ENCODE data around the gene CAMTA1.

The CAMTA1 gene

DNA sequence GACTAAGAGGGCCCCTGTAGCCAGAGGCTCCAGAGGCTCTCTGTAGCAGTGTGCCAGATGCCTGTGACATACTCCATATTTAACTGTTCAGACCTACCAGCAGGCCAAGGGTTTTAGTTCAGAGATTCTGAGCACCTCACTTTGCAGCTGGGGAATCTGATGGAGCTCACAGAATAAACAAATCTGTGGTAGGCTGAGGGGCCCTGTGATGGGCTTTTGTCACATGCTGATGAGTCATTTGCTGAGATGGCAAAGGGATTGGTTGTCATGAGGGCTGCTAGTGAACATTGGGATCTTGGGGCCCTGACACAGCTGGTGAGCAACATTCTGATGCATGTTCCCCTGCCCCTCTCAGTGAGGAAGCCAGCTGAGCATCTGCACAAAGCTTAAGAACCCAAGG, 482.2 kb downstream of the CAMTA1 start:
- Histone ChIP-seq H3K4ac (ENCODE audit: low read depth, low read length) (no peak overlapping the region), H2BK5ac (ENCODE audit: low read depth, low read length, poor library complexity) (no peak overlapping the region), H2AFZ (ENCODE audit: insufficient read depth, low read length, poor library complexity) (no peak overlapping the region), H4K12ac (ENCODE audit: low read depth, low read length) (no peak overlapping the region), H4K91ac (ENCODE audit: low read depth, low read length) (no peak overlapping the region), H2AK5ac (ENCODE audit: low read length) (no peak overlapping the region), H3K14ac (ENCODE audit: low read length) (no peak overlapping the region), H3K18ac (ENCODE audit: low read length) (no peak overlapping the region), H2BK120ac (ENCODE audit: insufficient read depth, low read length, poor library complexity) (no peak overlapping the region), H3K9ac (ENCODE audit: low read length) (no peak overlapping the region), H2BK12ac (ENCODE audit: low read length) (no peak overlapping the region), H3K36me3 (ENCODE audit: control insufficient read depth in 1 of 2, insufficient read depth in 2 of 2, low read length in 2 of 2) (no peaks in the 10 kb centered on the region), H3K79me1 (ENCODE audit: low read length) (no peaks in the 10 kb centered on the region), H3K27me3 (ENCODE audit: insufficient read depth, low read length) (no peaks in the 10 kb centered on the region), H3K79me2 (ENCODE audit: control insufficient read depth, insufficient read depth, low read length, poor library complexity) (no peaks in the 10 kb centered on the region), H3K4me3 (ENCODE audit: low read depth, low read length) (no peak overlapping the region), H3K27ac (ENCODE audit: low read depth, low read length) (no peak overlapping the region), H4K8ac (ENCODE audit: low read depth, low read length) (no peak overlapping the region), H3K4me2 (ENCODE audit: low read length) (no peak overlapping the region), H3K4me1 (ENCODE audit: control insufficient read depth in 1 of 2, insufficient read depth in 2 of 2, low read length in 2 of 2) (no peaks in the 10 kb centered on the region), H3K9me3 (ENCODE audit: insufficient read depth, low read depth, low read length) (no peaks in the 10 kb centered on the region), H3K23ac (ENCODE audit: low read length) (no peak overlapping the region)
- no peak for DNase-seq

GRCh38 chr1:7268983-7269382, 483.7 kb downstream of the CAMTA1 start:
- H3K79me2 ChIP-seq (ENCODE audit: control insufficient read depth, insufficient read depth, low read length, poor library complexity) = no peaks in the 10 kb centered on the region
- H3K27ac ChIP-seq (ENCODE audit: low read depth, low read length) = no peak overlapping the region
- H2BK5ac ChIP-seq (ENCODE audit: low read depth, low read length, poor library complexity) = no peak overlapping the region
- H3K27me3 ChIP-seq (ENCODE audit: insufficient read depth, low read length) = no peaks in the 10 kb centered on the region
- no peaks in the 10 kb centered on the region for H3K9me3 ChIP-seq (ENCODE audit: insufficient read depth, low read depth, low read length)
- no peak overlapping the region for H3K4ac ChIP-seq (ENCODE audit: low read depth, low read length)
- no peaks in the 10 kb centered on the region for H3K79me1 ChIP-seq (ENCODE audit: low read length)
- no peak overlapping the region for H4K91ac ChIP-seq (ENCODE audit: low read depth, low read length)
- no peaks in the 10 kb centered on the region for H3K4me1 ChIP-seq (ENCODE audit: control insufficient read depth in 1 of 2, insufficient read depth in 2 of 2, low read length in 2 of 2)
- no peak overlapping the region for H2BK12ac ChIP-seq (ENCODE audit: low read length)
- no peak overlapping the region for H3K4me3 ChIP-seq (ENCODE audit: low read depth, low read length)
- H3K23ac ChIP-seq (ENCODE audit: low read length) = no peak overlapping the region
- H3K9ac ChIP-seq (ENCODE audit: low read length) = no peak overlapping the region
- H2AFZ ChIP-seq (ENCODE audit: insufficient read depth, low read length, poor library complexity) = no peak overlapping the region
- no peaks in the 10 kb centered on the region for H3K36me3 ChIP-seq (ENCODE audit: control insufficient read depth in 1 of 2, insufficient read depth in 2 of 2, low read length in 2 of 2)
- H2AK5ac ChIP-seq (ENCODE audit: low read length) = no peak overlapping the region
- no peak overlapping the region for H4K12ac ChIP-seq (ENCODE audit: low read depth, low read length)
- H3K14ac ChIP-seq (ENCODE audit: low read length) = no peak overlapping the region
- H2BK120ac ChIP-seq (ENCODE audit: insufficient read depth, low read length, poor library complexity) = no peak overlapping the region
- H3K18ac ChIP-seq (ENCODE audit: low read length) = no peak overlapping the region
- no peak overlapping the region for H3K4me2 ChIP-seq (ENCODE audit: low read length)
- DNase-seq = no peak
- H4K8ac ChIP-seq (ENCODE audit: low read depth, low read length) = no peak overlapping the region

DNA sequence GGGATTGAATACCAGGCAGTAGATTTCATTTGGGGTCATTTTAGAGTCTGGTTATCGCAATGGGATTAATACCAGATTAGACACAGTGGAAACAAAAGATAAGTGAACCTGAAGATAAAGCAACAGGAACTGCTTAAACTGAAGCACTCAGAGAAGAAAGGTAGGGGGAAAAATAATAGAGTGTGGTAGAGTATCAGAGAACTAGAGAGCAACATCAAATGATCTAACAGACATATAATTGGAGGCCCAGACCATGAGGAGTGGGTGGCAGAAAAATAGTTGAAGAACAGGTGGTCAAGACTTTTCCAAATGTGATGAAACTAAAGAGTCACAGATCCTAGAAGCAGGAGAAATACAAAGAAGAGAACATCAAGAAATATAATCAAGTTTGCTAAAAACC, 484.3 kb downstream of the CAMTA1 start:
- no peak overlapping the region for H3K9ac ChIP-seq (ENCODE audit: low read length)
- no peak overlapping the region for H3K14ac ChIP-seq (ENCODE audit: low read length)
- H2BK120ac ChIP-seq (ENCODE audit: insufficient read depth, low read length, poor library complexity) = no peak overlapping the region
- no peak overlapping the region for H4K12ac ChIP-seq (ENCODE audit: low read depth, low read length)
- H3K18ac ChIP-seq (ENCODE audit: low read length) = no peak overlapping the region
- H3K27me3 ChIP-seq (ENCODE audit: insufficient read depth, low read length) = no peaks in the 10 kb centered on the region
- WGBS (ENCODE audit: extremely low coverage, insufficient coverage, insufficient read length) = no CpG with 5 or more reads among the region's 1 CpG
- no peak overlapping the region for H3K4ac ChIP-seq (ENCODE audit: low read depth, low read length)
- no peak overlapping the region for H2BK5ac ChIP-seq (ENCODE audit: low read depth, low read length, poor library complexity)
- no peak overlapping the region for H3K4me2 ChIP-seq (ENCODE audit: low read length)
- no peak overlapping the region for H4K8ac ChIP-seq (ENCODE audit: low read depth, low read length)
- H3K4me1 ChIP-seq (ENCODE audit: control insufficient read depth in 1 of 2, insufficient read depth in 2 of 2, low read length in 2 of 2) = no peaks in the 10 kb centered on the region
- no peak overlapping the region for H3K23ac ChIP-seq (ENCODE audit: low read length)
- no peak overlapping the region for H4K91ac ChIP-seq (ENCODE audit: low read depth, low read length)
- DNase-seq = no peak
- H2AFZ ChIP-seq (ENCODE audit: insufficient read depth, low read length, poor library complexity) = no peak overlapping the region
- no peaks in the 10 kb centered on the region for H3K9me3 ChIP-seq (ENCODE audit: insufficient read depth, low read depth, low read length)
- no peaks in the 10 kb centered on the region for H3K79me2 ChIP-seq (ENCODE audit: control insufficient read depth, insufficient read depth, low read length, poor library complexity)
- no peaks in the 10 kb centered on the region for H3K36me3 ChIP-seq (ENCODE audit: control insufficient read depth in 1 of 2, insufficient read depth in 2 of 2, low read length in 2 of 2)
- H2AK5ac ChIP-seq (ENCODE audit: low read length) = no peak overlapping the region
- H3K4me3 ChIP-seq (ENCODE audit: low read depth, low read length) = no peak overlapping the region
- H3K27ac ChIP-seq (ENCODE audit: low read depth, low read length) = no peak overlapping the region
- H3K79me1 ChIP-seq (ENCODE audit: low read length) = no peaks in the 10 kb centered on the region
- no peak overlapping the region for H2BK12ac ChIP-seq (ENCODE audit: low read length)

DNA sequence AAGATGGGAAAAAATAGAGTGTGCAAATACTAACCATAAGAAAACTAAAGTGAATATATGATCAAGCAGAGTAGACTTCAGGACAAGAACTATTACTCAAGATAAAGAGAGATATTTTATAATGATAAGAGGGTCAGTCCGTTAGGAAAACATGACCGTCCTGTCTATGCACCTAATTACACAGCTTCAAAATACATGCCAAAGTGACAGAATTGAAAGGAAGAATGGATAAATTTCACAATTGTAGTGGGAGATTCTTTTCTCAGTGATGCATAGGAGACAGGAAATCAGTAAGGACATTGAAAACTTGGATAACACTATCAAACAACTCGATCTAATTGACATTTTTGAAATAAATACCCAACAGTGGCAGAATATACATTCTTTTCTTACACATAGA, 489.0 kb downstream of the CAMTA1 start:
- no peak overlapping the region for H3K14ac ChIP-seq (ENCODE audit: low read length)
- no peak overlapping the region for H4K12ac ChIP-seq (ENCODE audit: low read depth, low read length)
- H3K4me1 ChIP-seq (ENCODE audit: control insufficient read depth in 1 of 2, insufficient read depth in 2 of 2, low read length in 2 of 2) = no peaks in the 10 kb centered on the region
- H2AFZ ChIP-seq (ENCODE audit: insufficient read depth, low read length, poor library complexity) = no peak overlapping the region
- H4K91ac ChIP-seq (ENCODE audit: low read depth, low read length) = no peak overlapping the region
- no peaks in the 10 kb centered on the region for H3K79me1 ChIP-seq (ENCODE audit: low read length)
- no peak overlapping the region for H2BK5ac ChIP-seq (ENCODE audit: low read depth, low read length, poor library complexity)
- no peak overlapping the region for H3K9ac ChIP-seq (ENCODE audit: low read length)
- no peak overlapping the region for H3K23ac ChIP-seq (ENCODE audit: low read length)
- no peak for DNase-seq
- no peaks in the 10 kb centered on the region for H3K27me3 ChIP-seq (ENCODE audit: insufficient read depth, low read length)
- H2BK12ac ChIP-seq (ENCODE audit: low read length) = no peak overlapping the region
- no peaks in the 10 kb centered on the region for H3K36me3 ChIP-seq (ENCODE audit: control insufficient read depth in 1 of 2, insufficient read depth in 2 of 2, low read length in 2 of 2)
- H3K79me2 ChIP-seq (ENCODE audit: control insufficient read depth, insufficient read depth, low read length, poor library complexity) = no peaks in the 10 kb centered on the region
- no CpG with 5 or more reads among the region's 3 CpGs for WGBS (ENCODE audit: extremely low coverage, insufficient coverage, insufficient read length)
- H3K18ac ChIP-seq (ENCODE audit: low read length) = no peak overlapping the region
- H2BK120ac ChIP-seq (ENCODE audit: insufficient read depth, low read length, poor library complexity) = no peak overlapping the region
- H4K8ac ChIP-seq (ENCODE audit: low read depth, low read length) = no peak overlapping the region
- H3K4me3 ChIP-seq (ENCODE audit: low read depth, low read length) = no peak overlapping the region
- no peak overlapping the region for H3K4me2 ChIP-seq (ENCODE audit: low read length)
- H3K4ac ChIP-seq (ENCODE audit: low read depth, low read length) = no peak overlapping the region
- H3K27ac ChIP-seq (ENCODE audit: low read depth, low read length) = no peak overlapping the region
- no peak overlapping the region for H2AK5ac ChIP-seq (ENCODE audit: low read length)
- no peaks in the 10 kb centered on the region for H3K9me3 ChIP-seq (ENCODE audit: insufficient read depth, low read depth, low read length)

DNA sequence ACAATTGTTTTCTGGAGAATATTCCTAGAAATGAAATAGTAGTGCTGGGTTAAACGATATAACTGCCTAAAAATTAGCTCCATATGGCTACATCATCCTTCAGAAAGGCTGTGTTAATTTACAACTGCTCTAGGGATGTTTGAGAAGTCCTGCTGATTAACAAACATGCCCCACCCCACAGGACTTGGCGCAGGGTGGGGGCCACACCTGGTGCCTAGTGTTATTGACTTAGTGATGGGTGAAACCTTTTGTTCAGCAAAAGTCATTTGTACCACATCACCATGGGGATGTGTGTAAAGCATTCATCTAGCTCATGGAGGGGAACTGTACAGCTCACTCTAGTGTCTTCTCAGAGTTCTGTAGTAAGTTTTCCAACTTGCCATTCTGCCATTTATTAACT, 492.8 kb downstream of the CAMTA1 start:
- no peak overlapping the region for H2BK12ac ChIP-seq (ENCODE audit: low read length)
- H3K18ac ChIP-seq (ENCODE audit: low read length) = no peak overlapping the region
- no peak overlapping the region for H3K4me3 ChIP-seq (ENCODE audit: low read depth, low read length)
- H2AK5ac ChIP-seq (ENCODE audit: low read length) = no peak overlapping the region
- no peak overlapping the region for H2BK5ac ChIP-seq (ENCODE audit: low read depth, low read length, poor library complexity)
- no peaks in the 10 kb centered on the region for H3K79me2 ChIP-seq (ENCODE audit: control insufficient read depth, insufficient read depth, low read length, poor library complexity)
- H3K27me3 ChIP-seq (ENCODE audit: insufficient read depth, low read length) = no peaks in the 10 kb centered on the region
- H3K27ac ChIP-seq (ENCODE audit: low read depth, low read length) = no peak overlapping the region
- H3K9ac ChIP-seq (ENCODE audit: low read length) = no peak overlapping the region
- no peak for DNase-seq
- H4K91ac ChIP-seq (ENCODE audit: low read depth, low read length) = no peak overlapping the region
- H3K79me1 ChIP-seq (ENCODE audit: low read length) = no peaks in the 10 kb centered on the region
- H3K4ac ChIP-seq (ENCODE audit: low read depth, low read length) = no peak overlapping the region
- H4K12ac ChIP-seq (ENCODE audit: low read depth, low read length) = no peak overlapping the region
- no peaks in the 10 kb centered on the region for H3K9me3 ChIP-seq (ENCODE audit: insufficient read depth, low read depth, low read length)
- WGBS (ENCODE audit: extremely low coverage, insufficient coverage, insufficient read length) = no CpG with 5 or more reads among the region's 2 CpGs
- H2AFZ ChIP-seq (ENCODE audit: insufficient read depth, low read length, poor library complexity) = no peak overlapping the region
- no peak overlapping the region for H2BK120ac ChIP-seq (ENCODE audit: insufficient read depth, low read length, poor library complexity)
- no peak overlapping the region for H4K8ac ChIP-seq (ENCODE audit: low read depth, low read length)
- H3K4me1 ChIP-seq (ENCODE audit: control insufficient read depth in 1 of 2, insufficient read depth in 2 of 2, low read length in 2 of 2) = no peaks in the 10 kb centered on the region
- H3K36me3 ChIP-seq (ENCODE audit: control insufficient read depth in 1 of 2, insufficient read depth in 2 of 2, low read length in 2 of 2) = no peaks in the 10 kb centered on the region
- no peak overlapping the region for H3K4me2 ChIP-seq (ENCODE audit: low read length)
- no peak overlapping the region for H3K23ac ChIP-seq (ENCODE audit: low read length)
- no peak overlapping the region for H3K14ac ChIP-seq (ENCODE audit: low read length)
